HEK293 (cell line): ENCODE results near the gene BNIPL.

Experiments used
- CTCF ChIA-PET: fragments of 350-600 bp; formaldehyde crosslinking; extraction: SDS; loops from one replicate; lab custom pipeline; 2021; ENCODE audit warnings: antibody characterized with exemption; lab: Yijun Ruan, JAX
- POLR2A ChIA-PET: fragments of 300-600 bp; formaldehyde crosslinking; extraction: SDS; loops from one replicate; lab custom pipeline; 2020; ENCODE audit warnings: antibody characterized with exemption, inconsistent platforms; lab: Yijun Ruan, JAX
- H3K27ac ChIP-seq: fragments of 200-500 bp; sonication (Bioruptor generic); 2 replicates; pipeline ENCODE4 v1.5.1; 2014; ENCODE audit warnings: low read depth, low read length, control low read depth, inconsistent platforms; ENCODE audit errors: extremely low read depth
- H3K36me3 ChIP-seq, 2 experiments: fragments of 200-500 bp in 1 of 2; sonication (Bioruptor generic) in 1 of 2; 1 replicate in 1 of 2; 2 replicates in 1 of 2; pipeline ENCODE4 v1.5.1; 2014 to 2017; ENCODE audit warnings: inconsistent platforms in 2 of 2, low read length in 2 of 2; ENCODE audit not compliant: control insufficient read depth in 2 of 2, insufficient read depth in 1 of 2
- H3K4me1 ChIP-seq: fragments of 200-500 bp; sonication (Bioruptor generic); 2 replicates; pipeline ENCODE4 v1.5.1; 2014; ENCODE audit warnings: mild to moderate bottlenecking, low read length, inconsistent platforms; ENCODE audit not compliant: control insufficient read depth, insufficient read depth
- H3K4me3 ChIP-seq: 2 replicates; pipeline ENCODE4 v1.5.1; 2011; ENCODE audit warnings: low read depth, mild to moderate bottlenecking, control low read depth, low read length, moderate library complexity
- H3K9me3 ChIP-seq: fragments of 200-500 bp; sonication (Bioruptor generic); 2 replicates; pipeline ENCODE4 v1.5.1; 2014; ENCODE audit warnings: low read depth, low read length, inconsistent platforms; ENCODE audit not compliant: control insufficient read depth, insufficient read depth
- SCRT1 ChIP-seq: fragments of 450-650 bp; formaldehyde crosslinking; IDR thresholded peaks from 2 replicates; pipeline ENCODE4 v1.5.1; 2016; ENCODE audit warnings: missing biosample characterization, missing genetic modification characterization, borderline replicate concordance
- YY1 ChIP-seq: fragments of 450-650 bp; formaldehyde crosslinking; IDR thresholded peaks from 2 replicates; pipeline ENCODE4 v1.5.1; 2018; ENCODE audit warnings: missing biosample characterization, missing genetic modification characterization
- ZNF121 ChIP-seq: fragments of 450-650 bp; formaldehyde crosslinking; IDR thresholded peaks from 2 replicates; pipeline ENCODE4 v1.5.1; 2016; ENCODE audit warnings: missing biosample characterization, missing genetic modification characterization
- ZNF266 ChIP-seq: fragments of 450-650 bp; formaldehyde crosslinking; IDR thresholded peaks from 2 replicates; pipeline ENCODE4 v1.5.1; 2016; ENCODE audit warnings: missing biosample characterization, missing genetic modification characterization, low read depth
- ZNF292 ChIP-seq: fragments of 450-650 bp; formaldehyde crosslinking; IDR thresholded peaks from 2 replicates; pipeline ENCODE4 v1.5.1; 2016; ENCODE audit warnings: low read depth, missing biosample characterization, missing genetic modification characterization, borderline replicate concordance
- ZNF423 ChIP-seq: fragments of 450-650 bp; formaldehyde crosslinking; IDR thresholded peaks from 2 replicates; pipeline ENCODE4 v1.5.1; 2016; ENCODE audit warnings: missing biosample characterization, missing genetic modification characterization
- ZNF501 ChIP-seq: fragments of 450-650 bp; formaldehyde crosslinking; IDR thresholded peaks from 2 replicates; pipeline ENCODE4 v1.5.1; 2016; ENCODE audit warnings: missing biosample characterization, missing genetic modification characterization
- ZNF555 ChIP-seq: fragments of 450-650 bp; formaldehyde crosslinking; conservative IDR thresholded peaks from 2 replicates; pipeline ENCODE4 v1.5.1; 2017; ENCODE audit warnings: missing biosample characterization, mild to moderate bottlenecking, missing genetic modification characterization, inconsistent platforms
- ZNF600 ChIP-seq: fragments of 450-650 bp; formaldehyde crosslinking; IDR thresholded peaks from 2 replicates; pipeline ENCODE4 v1.5.1; 2016; ENCODE audit warnings: missing biosample characterization, missing genetic modification characterization
- ZNF629 ChIP-seq: fragments of 450-650 bp; formaldehyde crosslinking; IDR thresholded peaks from 2 replicates; pipeline ENCODE4 v1.5.1; 2017; ENCODE audit warnings: missing biosample characterization, missing genetic modification characterization
- ZNF670 ChIP-seq: fragments of 450-650 bp; formaldehyde crosslinking; IDR thresholded peaks from 2 replicates; pipeline ENCODE4 v1.5.1; 2016; ENCODE audit warnings: missing biosample characterization, missing genetic modification characterization, low read depth
- ZNF692 ChIP-seq: fragments of 450-650 bp; formaldehyde crosslinking; IDR thresholded peaks from 2 replicates; pipeline ENCODE4 v1.5.1; 2016; ENCODE audit warnings: missing biosample characterization, missing genetic modification characterization
- ZNF747 ChIP-seq: fragments of 450-650 bp; formaldehyde crosslinking; IDR thresholded peaks from 2 replicates; pipeline ENCODE4 v1.5.1; 2016; ENCODE audit warnings: missing biosample characterization, missing genetic modification characterization
- TF ChIP-seq, protein P1 (sequence below): fragments of 450-650 bp; formaldehyde crosslinking; IDR thresholded peaks from 2 replicates; pipeline ENCODE4 v1.5.1; 2016; ENCODE audit warnings: missing biosample characterization, missing genetic modification characterization
- TF ChIP-seq, protein P2 (sequence below): fragments of 450-650 bp; formaldehyde crosslinking; IDR thresholded peaks from 2 replicates; pipeline ENCODE4 v1.5.1; 2016; ENCODE audit warnings: missing biosample characterization, missing genetic modification characterization, borderline replicate concordance

The BNIPL gene

DNA sequence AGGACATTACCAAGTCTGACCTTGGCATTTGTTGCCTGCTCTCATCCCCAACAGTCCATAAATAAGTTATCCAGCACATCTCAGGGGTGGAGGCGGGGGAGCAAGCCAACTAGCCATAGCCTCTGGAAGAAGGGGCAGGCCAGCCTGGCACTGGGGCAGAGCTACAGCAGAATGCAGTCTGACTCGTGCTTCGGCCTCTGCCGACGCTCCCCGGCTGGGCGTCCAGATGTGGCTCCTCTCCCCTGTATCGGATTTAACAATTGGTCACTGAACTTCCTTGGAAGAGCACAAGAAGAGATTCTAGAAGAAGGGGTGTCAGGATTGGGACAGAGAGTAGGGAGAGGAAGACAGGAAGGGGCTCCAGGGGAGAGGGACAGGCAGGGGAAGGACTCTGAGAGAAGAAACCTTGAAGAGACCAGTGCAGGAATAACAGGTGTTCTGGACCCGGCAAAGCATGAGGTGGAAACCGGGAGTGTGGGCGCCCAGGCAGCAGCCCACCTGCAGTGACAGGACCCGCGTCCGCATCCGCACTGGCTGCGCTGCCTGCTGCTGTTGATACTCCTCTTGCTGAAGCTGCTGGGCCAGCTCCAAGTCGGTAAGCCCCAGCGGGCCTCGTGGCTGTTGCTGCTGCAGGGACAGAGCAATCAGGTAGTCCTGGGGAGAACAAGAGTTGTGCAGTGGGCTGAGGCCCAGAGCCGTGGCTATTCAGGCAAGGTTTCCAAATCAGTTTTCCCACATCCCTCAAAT is 39.1 kb upstream of the BNIPL start:
- Histone ChIP-seq H3K4me1 (no peaks in the 10 kb centered on the region), H3K4me3 (no peak overlapping the region), H3K27ac (no peak overlapping the region), H3K36me3 (peaks cover 0 to 60% of the 10 kb centered on the region in 2 experiments; a peak in 1 of 3 replicates), H3K9me3 (no peaks in the 10 kb centered on the region)
- ChIA-PET CTCF (interaction anchor here (0.5 to 5.3 kb wide), 11 partner anchors 9 to 741 kb away, joined by 3 to 73 read pairs (median 7); partner anchors contain the start of genes ANXA9, C1orf56 and MINDY1), POLR2A (interaction anchor here (2.5 kb wide), 1 partner anchor 9 kb away, joined by 17 read pairs; the partner anchor contains the start of gene MINDY1)
- peak; percentile 32; the same call in 1 of the 2 replicates for TF ChIP-seq ZNF600 (tag by site-specific recombination)
- TF ChIP-seq, protein P1, sequence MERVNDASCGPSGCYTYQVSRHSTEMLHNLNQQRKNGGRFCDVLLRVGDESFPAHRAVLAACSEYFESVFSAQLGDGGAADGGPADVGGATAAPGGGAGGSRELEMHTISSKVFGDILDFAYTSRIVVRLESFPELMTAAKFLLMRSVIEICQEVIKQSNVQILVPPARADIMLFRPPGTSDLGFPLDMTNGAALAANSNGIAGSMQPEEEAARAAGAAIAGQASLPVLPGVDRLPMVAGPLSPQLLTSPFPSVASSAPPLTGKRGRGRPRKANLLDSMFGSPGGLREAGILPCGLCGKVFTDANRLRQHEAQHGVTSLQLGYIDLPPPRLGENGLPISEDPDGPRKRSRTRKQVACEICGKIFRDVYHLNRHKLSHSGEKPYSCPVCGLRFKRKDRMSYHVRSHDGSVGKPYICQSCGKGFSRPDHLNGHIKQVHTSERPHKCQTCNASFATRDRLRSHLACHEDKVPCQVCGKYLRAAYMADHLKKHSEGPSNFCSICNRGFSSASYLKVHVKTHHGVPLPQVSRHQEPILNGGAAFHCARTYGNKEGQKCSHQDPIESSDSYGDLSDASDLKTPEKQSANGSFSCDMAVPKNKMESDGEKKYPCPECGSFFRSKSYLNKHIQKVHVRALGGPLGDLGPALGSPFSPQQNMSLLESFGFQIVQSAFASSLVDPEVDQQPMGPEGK (tag by site-specific recombination), result no peak
- no peak for TF ChIP-seq ZNF423

DNA sequence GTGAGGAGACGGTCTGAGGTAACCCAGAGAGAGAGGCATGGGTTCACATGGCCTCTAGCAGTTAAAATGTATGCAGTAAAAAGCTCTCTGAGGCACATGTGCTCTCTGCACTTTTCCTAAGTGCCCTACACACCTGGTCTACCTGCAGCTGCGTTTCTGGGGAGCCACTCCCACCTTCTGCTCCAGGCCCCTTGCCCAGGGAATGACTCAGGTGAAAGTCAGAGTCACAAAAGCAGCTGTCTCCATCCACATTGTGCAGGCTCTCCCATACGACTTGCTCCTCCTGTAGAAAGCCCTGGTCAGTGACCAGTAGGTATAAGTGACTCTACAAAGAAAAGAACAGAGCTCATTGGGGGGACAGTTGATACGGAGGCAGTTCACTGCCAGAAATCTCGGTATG is 38.4 kb upstream of the BNIPL start:
- Histone ChIP-seq H3K27ac (no peak overlapping the region), H3K9me3 (no peaks in the 10 kb centered on the region), H3K4me3 (no peak overlapping the region), H3K36me3 (peaks cover 0 to 64% of the 10 kb centered on the region in 2 experiments; a peak in 1 of 3 replicates), H3K4me1 (no peaks in the 10 kb centered on the region)
- ChIA-PET CTCF (interaction anchor here (0.7 to 5.3 kb wide), 5 partner anchors 8 to 418 kb away, joined by 3 to 73 read pairs (median 8); partner anchors contain the start of genes MCL1 and MINDY1), POLR2A (interaction anchor here (0.5 kb wide), 1 partner anchor 166 kb away, joined by 3 read pairs; no protein-coding TSS in a partner anchor)
- TF ChIP-seq ZNF266 (tag by site-specific recombination) (no peak), ZNF501 (tag by site-specific recombination) (no peak), ZNF629 (no peak), ZNF747 (tag by site-specific recombination) (no peak), SCRT1 (tag by site-specific recombination) (no peak), ZNF121 (tag by site-specific recombination) (no peak), ZNF292 (tag by site-specific recombination) (no peak), ZNF670 (tag by site-specific recombination) (no peak)

GRCh38 chr1:150999051-150999674 is 37.2 kb upstream of the BNIPL start:
- TF ChIP-seq YY1 (tag by site-specific recombination) (no peak), ZNF555 (tag by site-specific recombination) (no peak), ZNF692 (tag by site-specific recombination) (no peak)
- TF ChIP-seq, protein P2, sequence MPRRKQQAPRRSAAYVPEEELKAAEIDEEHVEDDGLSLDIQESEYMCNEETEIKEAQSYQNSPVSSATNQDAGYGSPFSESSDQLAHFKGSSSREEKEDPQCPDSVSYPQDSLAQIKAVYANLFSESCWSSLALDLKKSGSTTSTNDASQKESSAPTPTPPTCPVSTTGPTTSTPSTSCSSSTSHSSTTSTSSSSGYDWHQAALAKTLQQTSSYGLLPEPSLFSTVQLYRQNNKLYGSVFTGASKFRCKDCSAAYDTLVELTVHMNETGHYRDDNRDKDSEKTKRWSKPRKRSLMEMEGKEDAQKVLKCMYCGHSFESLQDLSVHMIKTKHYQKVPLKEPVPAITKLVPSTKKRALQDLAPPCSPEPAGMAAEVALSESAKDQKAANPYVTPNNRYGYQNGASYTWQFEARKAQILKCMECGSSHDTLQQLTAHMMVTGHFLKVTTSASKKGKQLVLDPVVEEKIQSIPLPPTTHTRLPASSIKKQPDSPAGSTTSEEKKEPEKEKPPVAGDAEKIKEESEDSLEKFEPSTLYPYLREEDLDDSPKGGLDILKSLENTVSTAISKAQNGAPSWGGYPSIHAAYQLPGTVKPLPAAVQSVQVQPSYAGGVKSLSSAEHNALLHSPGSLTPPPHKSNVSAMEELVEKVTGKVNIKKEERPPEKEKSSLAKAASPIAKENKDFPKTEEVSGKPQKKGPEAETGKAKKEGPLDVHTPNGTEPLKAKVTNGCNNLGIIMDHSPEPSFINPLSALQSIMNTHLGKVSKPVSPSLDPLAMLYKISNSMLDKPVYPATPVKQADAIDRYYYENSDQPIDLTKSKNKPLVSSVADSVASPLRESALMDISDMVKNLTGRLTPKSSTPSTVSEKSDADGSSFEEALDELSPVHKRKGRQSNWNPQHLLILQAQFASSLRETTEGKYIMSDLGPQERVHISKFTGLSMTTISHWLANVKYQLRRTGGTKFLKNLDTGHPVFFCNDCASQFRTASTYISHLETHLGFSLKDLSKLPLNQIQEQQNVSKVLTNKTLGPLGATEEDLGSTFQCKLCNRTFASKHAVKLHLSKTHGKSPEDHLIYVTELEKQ, result no peak
- TF ChIP-seq, all 188 proteins: peak for 0
- no peak overlapping the region for H3K27ac ChIP-seq
- POLR2A ChIA-PET, result no interaction called here
- H3K4me3 ChIP-seq, result no peak overlapping the region
- no peaks in the 10 kb centered on the region for H3K9me3 ChIP-seq
- CTCF ChIA-PET, result interaction anchor here (0.5 to 1.0 kb wide), 4 partner anchors 20 to 342 kb away, joined by 3 to 4 read pairs (median 4); no protein-coding TSS in a partner anchor
- H3K36me3 ChIP-seq, result peaks cover 0 to 64% of the 10 kb centered on the region in 2 experiments; a peak in 1 of 3 replicates
- H3K4me1 ChIP-seq, result no peaks in the 10 kb centered on the region
